H9 (cell line): ENCODE measurements around the gene TBPL1. TPM values are rescaled to one million over a fixed set of nuclear protein-coding genes. Genes with fewer than 3 reads are reported as not detected.
A peak's percentile ranks its signal among the peaks of the same experiment; 100 is the strongest.

Experiments
- DNase-seq: peaks from one replicate; pipeline ENCODE4 v3.0.0-alpha.2; 2017
- H2AFZ ChIP-seq: one replicate; pipeline ENCODE4 v1.6.1; 2013; ENCODE audit warnings: mild to moderate bottlenecking, low read length, control low read depth, moderate library complexity
- H2AK5ac ChIP-seq: 2 replicates; pipeline ENCODE4 v1.6.1; 2013; ENCODE audit warnings: low read length, control low read depth, mixed read lengths; ENCODE audit not compliant: insufficient read length
- H2BK120ac ChIP-seq: one replicate; pipeline ENCODE4 v1.6.1; 2013; ENCODE audit warnings: low read depth, mild to moderate bottlenecking, low read length, control low read depth, inconsistent platforms; ENCODE audit not compliant: poor library complexity, severe bottlenecking
- H2BK12ac ChIP-seq: 2 replicates; pipeline ENCODE4 v1.6.1; 2013; ENCODE audit warnings: low read length, control low read depth, mixed read lengths, low read depth; ENCODE audit not compliant: insufficient read length
- H2BK15ac ChIP-seq: 2 replicates; pipeline ENCODE4 v1.6.1; 2013; ENCODE audit warnings: low read depth, low read length, control low read depth
- H2BK20ac ChIP-seq: one replicate; pipeline ENCODE4 v1.6.1; 2013; ENCODE audit warnings: low read depth, mild to moderate bottlenecking, low read length, control low read depth, inconsistent platforms; ENCODE audit not compliant: poor library complexity, severe bottlenecking
- H2BK5ac ChIP-seq: 2 replicates; pipeline ENCODE4 v1.6.1; 2013; ENCODE audit warnings: low read length, control low read depth, mixed read lengths; ENCODE audit not compliant: insufficient read length
- H3K14ac ChIP-seq: 2 replicates; pipeline ENCODE4 v1.6.1; 2013; ENCODE audit warnings: low read length, control low read depth; ENCODE audit not compliant: insufficient read depth
- H3K18ac ChIP-seq: 2 replicates; pipeline ENCODE4 v1.6.1; 2013; ENCODE audit warnings: low read depth, mild to moderate bottlenecking, mixed read lengths, low read length, control low read depth; ENCODE audit not compliant: insufficient read length
- H3K23ac ChIP-seq: 2 replicates; pipeline ENCODE4 v1.6.1; 2013; ENCODE audit warnings: low read length, control low read depth, mixed read lengths, low read depth; ENCODE audit not compliant: insufficient read length
- H3K23me2 ChIP-seq: 2 replicates; pipeline ENCODE4 v1.6.1; 2013; ENCODE audit warnings: low read depth, mild to moderate bottlenecking, mixed read lengths, low read length, control low read depth; ENCODE audit not compliant: insufficient read length, poor library complexity, severe bottlenecking
- H3K27ac ChIP-seq: 2 replicates; pipeline ENCODE4 v1.5.1; 2013; ENCODE audit warnings: low read length, control low read depth, mixed read lengths, low read depth; ENCODE audit not compliant: insufficient read length
- H3K27me3 ChIP-seq: 2 replicates; pipeline ENCODE4 v1.6.1; 2013; ENCODE audit warnings: low read length, control low read depth, inconsistent platforms; ENCODE audit not compliant: insufficient read depth
- H3K4ac ChIP-seq: 2 replicates; pipeline ENCODE4 v1.6.1; 2013; ENCODE audit warnings: low read depth, mild to moderate bottlenecking, control low read depth, inconsistent platforms, low read length, moderate library complexity
- H3K4me1 ChIP-seq: 2 replicates; pipeline ENCODE4 v1.6.1; 2013; ENCODE audit warnings: low read length, control low read depth, inconsistent platforms; ENCODE audit not compliant: insufficient read depth
- H3K4me2 ChIP-seq: 2 replicates; pipeline ENCODE4 v1.6.1; 2013; ENCODE audit warnings: low read length, control low read depth, mixed read lengths; ENCODE audit not compliant: insufficient read length, insufficient read depth
- H3K56ac ChIP-seq: 2 replicates; pipeline ENCODE4 v1.6.1; 2013; ENCODE audit warnings: low read depth, mild to moderate bottlenecking, mixed read lengths, low read length, control low read depth; ENCODE audit not compliant: insufficient read length
- H3K79me1 ChIP-seq: 2 replicates; pipeline ENCODE4 v1.6.1; 2013; ENCODE audit warnings: low read depth, mild to moderate bottlenecking, moderate library complexity, low read length, control low read depth, inconsistent platforms; ENCODE audit not compliant: insufficient read depth, poor library complexity, severe bottlenecking
- H3K79me2 ChIP-seq: 2 replicates; pipeline ENCODE4 v1.6.1; 2013; ENCODE audit warnings: low read length, control low read depth, inconsistent platforms; ENCODE audit not compliant: insufficient read depth
- H3K9ac ChIP-seq: 2 replicates; pipeline ENCODE4 v1.6.1; 2013; ENCODE audit warnings: low read length, control low read depth, mixed read lengths; ENCODE audit not compliant: insufficient read length; ENCODE audit errors: extremely low read depth
- H3K9me3 ChIP-seq: one replicate; pipeline ENCODE4 v1.6.1; 2013; ENCODE audit warnings: low read depth, low read length, inconsistent platforms; ENCODE audit not compliant: control insufficient read depth
- H3T11ph ChIP-seq: one replicate; pipeline ENCODE4 v1.6.1; 2013; ENCODE audit warnings: mild to moderate bottlenecking, low read length, control low read depth, inconsistent platforms
- H4K20me1 ChIP-seq: one replicate; pipeline ENCODE4 v1.6.1; 2013; ENCODE audit not compliant: control insufficient read depth, insufficient read length, insufficient read depth
- H4K5ac ChIP-seq: 2 replicates; pipeline ENCODE4 v1.6.1; 2013; ENCODE audit warnings: low read depth, mild to moderate bottlenecking, mixed read lengths, low read length, control low read depth; ENCODE audit not compliant: insufficient read length
- H4K8ac ChIP-seq: replicated peaks from 2 replicates; pipeline ENCODE4 v1.6.1; 2013; ENCODE audit warnings: low read length, control low read depth, mixed read lengths, low read depth; ENCODE audit not compliant: insufficient read length
- H4K91ac ChIP-seq: 2 replicates; pipeline ENCODE4 v1.6.1; 2013; ENCODE audit warnings: low read depth, mild to moderate bottlenecking, moderate library complexity, mixed read lengths, low read length, control low read depth; ENCODE audit not compliant: insufficient read length
- H3K27ac Mint-ChIP-seq, 3 experiments: 2 replicates in 2 of 3; 3 replicates in 1 of 3; pipeline ENCODE4 v1.8.0; 2020 to 2021; ENCODE audit warnings: mixed read lengths in 3 of 3, mild to moderate bottlenecking in 1 of 3, moderate library complexity in 1 of 3
- H3K27me3 Mint-ChIP-seq: 2 replicates; pipeline ENCODE4 v1.8.0; 2021; ENCODE audit warnings: low read depth, mild to moderate bottlenecking, moderate library complexity, mixed read lengths
- H3K36me3 Mint-ChIP-seq, 3 experiments: 2 replicates in 2 of 3; 3 replicates in 1 of 3; pipeline ENCODE4 v1.8.0; 2020 to 2021; ENCODE audit warnings: low read depth in 3 of 3, mixed read lengths in 3 of 3; ENCODE audit not compliant: insufficient read depth in 1 of 3
- H3K4me1 Mint-ChIP-seq, 2 experiments: 2 replicates each; pipeline ENCODE4 v1.8.0; 2020; ENCODE audit warnings: mixed read lengths in 2 of 2
- H3K4me3 Mint-ChIP-seq, 2 experiments: 2 replicates in 1 of 2; 3 replicates in 1 of 2; pipeline ENCODE4 v1.8.0; 2020 to 2021; ENCODE audit warnings: mild to moderate bottlenecking in 2 of 2, mixed read lengths in 2 of 2, moderate library complexity in 1 of 2
- H3K9me3 Mint-ChIP-seq, 2 experiments: 2 replicates in 1 of 2; 3 replicates in 1 of 2; pipeline ENCODE4 v1.8.0; 2020; ENCODE audit warnings: mild to moderate bottlenecking in 2 of 2, mixed read lengths in 2 of 2, moderate library complexity in 1 of 2
- CTCF ChIP-seq: fragments of 200-600 bp; sonication (generic); conservative IDR thresholded peaks from 3 replicates; pipeline ENCODE4 v1.8.0; 2021; ENCODE audit warnings: antibody characterized with exemption, mild to moderate bottlenecking
- WGBS: extraction: QIAGEN DNeasy Blood & Tissue Kit; methylation state at CpG from one replicate; pipeline ENCODE4 v1.1.7; 2013; ENCODE audit warnings: missing lambda C conversion rate, low lambda C conversion rate, mixed read lengths; ENCODE audit not compliant: insufficient read length; ENCODE audit errors: extremely low coverage; 5-methylcytosine and 5-hydroxymethylcytosine counted together
- total RNA-seq: library from RNA; stranded (reverse); gene quantifications from 2 replicates; pipeline ENCODE4 v1.2.1, GENCODE V29; 2021

Gene TBPL1
- total RNA-seq, 1 experiment from 2014 or later = 49.7 TPM

- Mint-ChIP-seq H3K27me3 (no peaks in the 10 kb centered on the region), H3K9me3 (no peaks in the 10 kb centered on the region), H3K4me3 (no peak overlapping the region), H3K27ac (peak overlapping the region in 1 of 3 experiments; percentile 12; a peak in 1 of 7 replicates), H3K4me1 (peaks cover 15 to 22% of the 10 kb centered on the region in 2 experiments), H3K36me3 (no peaks in the 10 kb centered on the region; a peak in 1 of 7 replicates)
- Histone ChIP-seq H2BK15ac (no peak overlapping the region), H3K9ac (no peak overlapping the region), H2BK5ac (no peak overlapping the region), H3K23me2 (no peaks in the 10 kb centered on the region), H2BK12ac (no peak overlapping the region), H2AK5ac (no peak overlapping the region), H4K8ac (no peak overlapping the region), H3K9me3 (no peaks in the 10 kb centered on the region), H4K20me1 (no peaks in the 10 kb centered on the region), H3K4ac (no peak overlapping the region), H3K56ac (no peak overlapping the region), H3K23ac (no peak overlapping the region), H4K5ac (no peak overlapping the region), H3K79me1 (no peaks in the 10 kb centered on the region), H3K27ac (no peak overlapping the region), H3K4me1 (peaks cover 6% of the 10 kb centered on the region; the same call in 1 of the 2 replicates), H3K27me3 (no peaks in the 10 kb centered on the region), H3K79me2 (peaks cover 12% of the 10 kb centered on the region; the same call in 1 of the 2 replicates), H3K18ac (no peak overlapping the region), H3K14ac (no peak overlapping the region), H3K4me2 (no peak overlapping the region), H2AFZ (no peak overlapping the region), H2BK120ac (no peak overlapping the region), H3T11ph (no peak overlapping the region), H4K91ac (no peak overlapping the region), H2BK20ac (no peak overlapping the region)
- WGBS = no CpG with 5 or more reads among the region's 4 CpGs
- no peak for TF ChIP-seq CTCF
- no peak for DNase-seq
These were observed 11.7 kb downstream of the TBPL1 start for GRCh38 chr6:133964702-133965101.
